K562 (cell line): ENCODE measurements around the gene ZFAND6. TPM values are rescaled to one million over a fixed set of nuclear protein-coding genes. Genes with fewer than 3 reads are reported as not detected.
A peak's percentile ranks its signal among the peaks of the same experiment; 100 is the strongest.

Experiments
- BRD4 ChIP-seq: fragments of 200-600 bp; sonication (generic); IDR thresholded peaks from 2 replicates; pipeline ENCODE4 v1.6.1; 2017; ENCODE audit warnings: inconsistent platforms
- FOS ChIP-seq: IDR thresholded peaks from 3 replicates; pipeline ENCODE4 v1.6.1; 2011; ENCODE audit not compliant: insufficient read length; ENCODE audit errors: extremely low read depth
- HLTF ChIP-seq: fragments of 450-650 bp; IDR thresholded peaks from 2 replicates; pipeline ENCODE4 v1.6.1; 2016
- LEF1 ChIP-seq: fragments of 450-650 bp; IDR thresholded peaks from 2 replicates; pipeline ENCODE4 v1.6.1; 2016; ENCODE audit warnings: mild to moderate bottlenecking
- PHF8 ChIP-seq: fragments of 200-600 bp; sonication (generic); IDR thresholded peaks from 2 replicates; pipeline ENCODE4 v1.6.1; 2012; ENCODE audit warnings: mixed run types, mild to moderate bottlenecking, inconsistent platforms, low read length, moderate library complexity, borderline replicate concordance
- SP2 ChIP-seq: IDR thresholded peaks from 2 replicates; pipeline ENCODE4 v1.6.1; 2011; ENCODE audit warnings: mild to moderate bottlenecking, low read depth, low read length, moderate library complexity; ENCODE audit not compliant: poor library complexity, severe bottlenecking; ENCODE audit errors: extremely low read depth
- TAF1 ChIP-seq: IDR thresholded peaks from 2 replicates; pipeline ENCODE4 v1.6.1; 2011; ENCODE audit warnings: mild to moderate bottlenecking, low read length, moderate library complexity; ENCODE audit not compliant: insufficient read depth, control insufficient read depth, severe bottlenecking; ENCODE audit errors: extremely low read depth
- YBX1 ChIP-seq: fragments of 450-650 bp; IDR thresholded peaks from 2 replicates; pipeline ENCODE4 v1.7.1; 2016; ENCODE audit warnings: mild to moderate bottlenecking
- ZBTB9 ChIP-seq: fragments of 450-650 bp; formaldehyde crosslinking; IDR thresholded peaks from 2 replicates; pipeline ENCODE4 v1.4.0; 2020; ENCODE audit warnings: mild to moderate bottlenecking, moderate library complexity
- ZKSCAN1 ChIP-seq: fragments of 150-350 bp; IDR thresholded peaks from 2 replicates; pipeline ENCODE4 v1.6.1; 2016; ENCODE audit warnings: low read depth, low read length
- ZNF668 ChIP-seq: fragments of 250-450 bp; sonication (Bioruptor Pico); IDR thresholded peaks from 2 replicates; pipeline ENCODE4 v1.8.0; 2022; ENCODE audit warnings: mild to moderate bottlenecking, inconsistent platforms
- polyA plus RNA-seq, 8 experiments: library from polyadenylated mRNA; depleted of rRNA in 4 of 8; stranded (reverse) in 5 of 8; unstranded in 3 of 8; fragments of >200 nt; fragmentation: Nextera tagmentation in 2 of 8; fragmentation: Illumina TruSeq in 1 of 8; extraction: Ambion mirVana in 2 of 8; extraction: Trizol in 1 of 8; gene quantifications; 2 replicates each; pipeline versions ENCODE4 v1.2.1 to v1.2.3, GENCODE V29; 2011 to 2014; ENCODE audit warnings: inconsistent platforms in 1 of 8, missing spikeins in 1 of 8
- total RNA-seq, 7 experiments: library from RNA; depleted of rRNA in 6 of 7; stranded (reverse); fragments of >200 nt in 6 of 7; fragmentation: Illumina TruSeq in 2 of 7; extraction: Trizol in 2 of 7; gene quantifications; 2 replicates each; pipeline versions ENCODE4 v1.2.1 to v1.2.3, GENCODE V29; 2011 to 2021; ENCODE audit warnings: low replicate concordance in 1 of 7
- TF ChIP-seq, protein P1 (sequence below), 2 experiments: fragments of 450-650 bp in 1 of 2; sonication (generic) in 1 of 2; formaldehyde crosslinking in 1 of 2; IDR thresholded peaks; 2 replicates each; pipeline versions ENCODE4 v1.7.1 to v1.9.0; 2016 to 2022; ENCODE audit warnings: inconsistent platforms in 1 of 2, mild to moderate bottlenecking in 1 of 2, missing genetic modification reagents in 1 of 2
- TF ChIP-seq, protein P2 (sequence below): IDR thresholded peaks from 2 replicates; pipeline ENCODE4 v1.6.1; 2014; ENCODE audit warnings: antibody characterized with exemption
- TF ChIP-seq, protein P3 (sequence below): fragments of 250-450 bp; sonication (Bioruptor Pico); IDR thresholded peaks from 2 replicates; pipeline ENCODE4 v1.8.0; 2022; ENCODE audit warnings: moderate library complexity, mild to moderate bottlenecking, inconsistent platforms

The ZFAND6 gene
- total and polyA plus RNA-seq, 9 of the 15 experiments (the other 6 are each of a cell fraction or from before 2014, with no cell fraction given) = 53.9 to 206 (median 88.9) TPM

GRCh38 chr15:80152180-80152895 is 92.9 kb downstream of the ZFAND6 start (continued):
- TF ChIP-seq, protein P1, sequence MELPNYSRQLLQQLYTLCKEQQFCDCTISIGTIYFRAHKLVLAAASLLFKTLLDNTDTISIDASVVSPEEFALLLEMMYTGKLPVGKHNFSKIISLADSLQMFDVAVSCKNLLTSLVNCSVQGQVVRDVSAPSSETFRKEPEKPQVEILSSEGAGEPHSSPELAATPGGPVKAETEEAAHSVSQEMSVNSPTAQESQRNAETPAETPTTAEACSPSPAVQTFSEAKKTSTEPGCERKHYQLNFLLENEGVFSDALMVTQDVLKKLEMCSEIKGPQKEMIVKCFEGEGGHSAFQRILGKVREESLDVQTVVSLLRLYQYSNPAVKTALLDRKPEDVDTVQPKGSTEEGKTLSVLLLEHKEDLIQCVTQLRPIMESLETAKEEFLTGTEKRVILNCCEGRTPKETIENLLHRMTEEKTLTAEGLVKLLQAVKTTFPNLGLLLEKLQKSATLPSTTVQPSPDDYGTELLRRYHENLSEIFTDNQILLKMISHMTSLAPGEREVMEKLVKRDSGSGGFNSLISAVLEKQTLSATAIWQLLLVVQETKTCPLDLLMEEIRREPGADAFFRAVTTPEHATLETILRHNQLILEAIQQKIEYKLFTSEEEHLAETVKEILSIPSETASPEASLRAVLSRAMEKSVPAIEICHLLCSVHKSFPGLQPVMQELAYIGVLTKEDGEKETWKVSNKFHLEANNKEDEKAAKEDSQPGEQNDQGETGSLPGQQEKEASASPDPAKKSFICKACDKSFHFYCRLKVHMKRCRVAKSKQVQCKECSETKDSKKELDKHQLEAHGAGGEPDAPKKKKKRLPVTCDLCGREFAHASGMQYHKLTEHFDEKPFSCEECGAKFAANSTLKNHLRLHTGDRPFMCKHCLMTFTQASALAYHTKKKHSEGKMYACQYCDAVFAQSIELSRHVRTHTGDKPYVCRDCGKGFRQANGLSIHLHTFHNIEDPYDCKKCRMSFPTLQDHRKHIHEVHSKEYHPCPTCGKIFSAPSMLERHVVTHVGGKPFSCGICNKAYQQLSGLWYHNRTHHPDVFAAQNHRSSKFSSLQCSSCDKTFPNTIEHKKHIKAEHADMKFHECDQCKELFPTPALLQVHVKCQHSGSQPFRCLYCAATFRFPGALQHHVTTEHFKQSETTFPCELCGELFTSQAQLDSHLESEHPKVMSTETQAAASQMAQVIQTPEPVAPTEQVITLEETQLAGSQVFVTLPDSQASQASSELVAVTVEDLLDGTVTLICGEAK (IDR thresholded peaks at IDR 0.05) = no peak
- TF ChIP-seq, protein P1 (CRISPR knock-in tag; IDR thresholded peaks at IDR 0.05) = no peak
- TF ChIP-seq HLTF (no peak), SP2 (no peak), YBX1 (no peak), ZNF668 (no peak), ZKSCAN1 (no peak), ZBTB9 (CRISPR knock-in tag) (no peak), FOS (no peak), BRD4 (no peak), PHF8 (peak; percentile 31; the same call in 1 of the 2 replicates), TAF1 (peak; percentile 11), LEF1 (no peak)
- TF ChIP-seq, protein P2, sequence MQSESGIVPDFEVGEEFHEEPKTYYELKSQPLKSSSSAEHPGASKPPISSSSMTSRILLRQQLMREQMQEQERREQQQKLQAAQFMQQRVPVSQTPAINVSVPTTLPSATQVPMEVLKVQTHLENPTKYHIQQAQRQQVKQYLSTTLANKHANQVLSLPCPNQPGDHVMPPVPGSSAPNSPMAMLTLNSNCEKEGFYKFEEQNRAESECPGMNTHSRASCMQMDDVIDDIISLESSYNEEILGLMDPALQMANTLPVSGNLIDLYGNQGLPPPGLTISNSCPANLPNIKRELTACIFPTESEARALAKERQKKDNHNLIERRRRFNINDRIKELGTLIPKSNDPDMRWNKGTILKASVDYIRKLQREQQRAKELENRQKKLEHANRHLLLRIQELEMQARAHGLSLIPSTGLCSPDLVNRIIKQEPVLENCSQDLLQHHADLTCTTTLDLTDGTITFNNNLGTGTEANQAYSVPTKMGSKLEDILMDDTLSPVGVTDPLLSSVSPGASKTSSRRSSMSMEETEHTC = no peak
- TF ChIP-seq, protein P3, sequence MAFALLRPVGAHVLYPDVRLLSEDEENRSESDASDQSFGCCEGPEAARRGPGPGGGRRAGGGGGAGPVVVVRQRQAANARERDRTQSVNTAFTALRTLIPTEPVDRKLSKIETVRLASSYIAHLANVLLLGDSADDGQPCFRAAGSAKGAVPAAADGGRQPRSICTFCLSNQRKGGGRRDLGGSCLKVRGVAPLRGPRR (CRISPR knock-in tag) = no peak
